CD8-positive, alpha-beta memory T cell (primary cell): Measurements from ENCODE around the gene FOXP4. TPM values are rescaled to one million over a fixed set of nuclear protein-coding genes. Genes with fewer than 3 reads are reported as not detected.

Experiments
- CTCF ChIA-PET: fragments of 350-600 bp; sonication (Branson Sonifier 250); formaldehyde crosslinking; loops from one replicate; lab custom pipeline; 2021; ENCODE audit warnings: antibody characterized with exemption; lab: Charles Lee
- POLR2A ChIA-PET: fragments of 350-600 bp; sonication (Branson Sonifier 250); formaldehyde crosslinking; loops from one replicate; lab custom pipeline; 2021; ENCODE audit warnings: antibody characterized with exemption; lab: Charles Lee
- DNase-seq, 5 donors: peaks; one replicate each; pipeline versions ENCODE4 v3.0.0 to v3.0.0-alpha.2; 2020 to 2022; ENCODE audit warnings: mixed read lengths in 1 of 5
- H3K27ac ChIP-seq: one replicate; pipeline ENCODE4 v1.7.0; 2013; ENCODE audit warnings: low read depth, mild to moderate bottlenecking, low read length, moderate library complexity
- H3K27me3 ChIP-seq: 2 replicates; pipeline ENCODE4 v1.7.0; 2013; ENCODE audit warnings: low read length, mild to moderate bottlenecking; ENCODE audit not compliant: insufficient read depth, poor library complexity, severe bottlenecking
- H3K36me3 ChIP-seq: 2 replicates; pipeline ENCODE4 v1.7.0; 2013; ENCODE audit warnings: mild to moderate bottlenecking, low read length, moderate library complexity; ENCODE audit not compliant: insufficient read depth
- H3K4me1 ChIP-seq: 2 replicates; pipeline ENCODE4 v1.7.0; 2013; ENCODE audit warnings: mild to moderate bottlenecking, low read length, moderate library complexity; ENCODE audit not compliant: insufficient read depth
- H3K4me3 ChIP-seq: 2 replicates; pipeline ENCODE4 v1.7.0; 2013; ENCODE audit warnings: mild to moderate bottlenecking, low read length
- H3K9me3 ChIP-seq: 2 replicates; pipeline ENCODE4 v1.7.0; 2013; ENCODE audit warnings: mild to moderate bottlenecking, low read length
- H3K27ac Mint-ChIP-seq, 8 donors: one replicate each; pipeline ENCODE4 v1.8.0; 2020 to 2021; ENCODE audit warnings: mixed read lengths in 8 of 8, mild to moderate bottlenecking in 6 of 8, inconsistent platforms in 3 of 8, moderate library complexity in 3 of 8
- H3K27me3 Mint-ChIP-seq, 2 donors: one replicate each; pipeline ENCODE4 v1.8.0; 2020 to 2021; ENCODE audit warnings: mixed read lengths in 2 of 2, mild to moderate bottlenecking in 1 of 2, moderate library complexity in 1 of 2
- H3K36me3 Mint-ChIP-seq, 3 donors: one replicate each; pipeline ENCODE4 v1.8.0; 2020 to 2021; ENCODE audit warnings: mixed read lengths in 3 of 3, inconsistent platforms in 1 of 3, mild to moderate bottlenecking in 1 of 3
- H3K4me1 Mint-ChIP-seq, 3 donors: one replicate each; pipeline ENCODE4 v1.8.0; 2020 to 2021; ENCODE audit warnings: mixed read lengths in 3 of 3, inconsistent platforms in 1 of 3, mild to moderate bottlenecking in 1 of 3
- H3K4me3 Mint-ChIP-seq, 7 donors: one replicate each; pipeline ENCODE4 v1.8.0; 2020 to 2021; ENCODE audit warnings: mixed read lengths in 7 of 7, mild to moderate bottlenecking in 6 of 7, moderate library complexity in 4 of 7, inconsistent platforms in 2 of 7
- H3K9me3 Mint-ChIP-seq, 5 donors: one replicate each; pipeline ENCODE4 v1.8.0; 2020 to 2022; ENCODE audit warnings: mixed read lengths in 5 of 5, mild to moderate bottlenecking in 3 of 5, moderate library complexity in 2 of 5, inconsistent platforms in 1 of 5
- polyA plus RNA-seq: library from polyadenylated mRNA; unstranded; fragments of 300-500 nt; fragmentation: Illumina TruSeq; gene quantifications from one replicate; pipeline ENCODE4 v1.2.3, GENCODE V29; 2021
- total RNA-seq, 2 experiments: library from RNA; stranded (reverse); gene quantifications; one replicate each; pipeline ENCODE4 v1.2.3, GENCODE V29; 2021

The FOXP4 gene
- total and polyA plus RNA-seq, 3 experiments from 2014 or later: 1.6 to 22.3 (median 22.2) TPM

GRCh38 chr6:41565701-41566100 lies 19.5 kb downstream of the FOXP4 start:
- no peak overlapping the region for H3K4me3 ChIP-seq
- H3K4me1 ChIP-seq: peaks cover 7% of the 10 kb centered on the region
- DNase-seq: no peak
- peaks cover 0 to 1% of the 10 kb centered on the region in 2 donors for H3K27me3 Mint-ChIP-seq
- H3K9me3 Mint-ChIP-seq: no peaks in the 10 kb centered on the region
- H3K36me3 ChIP-seq: no peaks in the 10 kb centered on the region
- peaks cover 16 to 19% (median 18%) of the 10 kb centered on the region in 3 donors for H3K4me1 Mint-ChIP-seq
- ChIA-PET POLR2A (no interaction called here), CTCF (no interaction called here)
- no peak overlapping the region for H3K27ac ChIP-seq
- peak overlapping the region in 3 of 8 donors; percentile 7 to 68 (median 11) for H3K27ac Mint-ChIP-seq
- no peaks in the 10 kb centered on the region for H3K9me3 ChIP-seq
- no peak overlapping the region for H3K4me3 Mint-ChIP-seq
- peaks cover 0 to 36% (median 12%) of the 10 kb centered on the region in 3 donors for H3K36me3 Mint-ChIP-seq
- no peaks in the 10 kb centered on the region for H3K27me3 ChIP-seq

- H3K4me1 ChIP-seq: no peaks in the 10 kb centered on the region
- H3K36me3 Mint-ChIP-seq: peaks cover 0 to 41% (median 12%) of the 10 kb centered on the region in 3 donors
- no peak overlapping the region for H3K27ac Mint-ChIP-seq
- no peak overlapping the region for H3K4me3 Mint-ChIP-seq
- ChIA-PET CTCF (no interaction called here), POLR2A (no interaction called here)
- H3K9me3 Mint-ChIP-seq: no peaks in the 10 kb centered on the region
- H3K27me3 ChIP-seq: no peaks in the 10 kb centered on the region
- no peak overlapping the region for H3K4me3 ChIP-seq
- H3K27ac ChIP-seq: no peak overlapping the region
- no peaks in the 10 kb centered on the region for H3K36me3 ChIP-seq
- no peaks in the 10 kb centered on the region for H3K27me3 Mint-ChIP-seq
- no peaks in the 10 kb centered on the region for H3K9me3 ChIP-seq
- no peak for DNase-seq
- H3K4me1 Mint-ChIP-seq: peaks cover 4 to 8% (median 7%) of the 10 kb centered on the region in 3 donors
Measured at GRCh38 chr6:41566961-41567360, 20.8 kb downstream of the FOXP4 start.

GRCh38 chr6:41567684-41568083 lies 21.5 kb downstream of the FOXP4 start:
- no peaks in the 10 kb centered on the region for H3K27me3 ChIP-seq
- Mint-ChIP-seq H3K27me3 (no peaks in the 10 kb centered on the region), H3K4me1 (peaks cover 0 to 3% (median 2%) of the 10 kb centered on the region in 3 donors), H3K4me3 (no peak overlapping the region), H3K36me3 (peaks cover 0 to 43% (median 12%) of the 10 kb centered on the region in 3 donors), H3K27ac (no peak overlapping the region), H3K9me3 (no peaks in the 10 kb centered on the region)
- DNase-seq: no peak
- no peak overlapping the region for H3K4me3 ChIP-seq
- H3K4me1 ChIP-seq: no peaks in the 10 kb centered on the region
- ChIA-PET POLR2A (no interaction called here), CTCF (no interaction called here)
- no peak overlapping the region for H3K27ac ChIP-seq
- H3K36me3 ChIP-seq: no peaks in the 10 kb centered on the region
- H3K9me3 ChIP-seq: no peaks in the 10 kb centered on the region

GRCh38 chr6:41568202-41568584 lies 22.0 kb downstream of the FOXP4 start:
- Mint-ChIP-seq H3K4me3 (no peak overlapping the region), H3K27me3 (no peaks in the 10 kb centered on the region), H3K27ac (peak overlapping the region in 1 of 8 donors; percentile 50), H3K36me3 (peaks cover 0 to 47% (median 12%) of the 10 kb centered on the region in 3 donors), H3K4me1 (peaks cover 0 to 3% (median 2%) of the 10 kb centered on the region in 3 donors), H3K9me3 (no peaks in the 10 kb centered on the region)
- no peak overlapping the region for H3K4me3 ChIP-seq
- no peaks in the 10 kb centered on the region for H3K9me3 ChIP-seq
- H3K27me3 ChIP-seq: no peaks in the 10 kb centered on the region
- H3K27ac ChIP-seq: no peak overlapping the region
- ChIA-PET POLR2A (no interaction called here), CTCF (no interaction called here)
- H3K4me1 ChIP-seq: no peaks in the 10 kb centered on the region
- DNase-seq: no peak
- no peaks in the 10 kb centered on the region for H3K36me3 ChIP-seq

GRCh38 chr6:41568585-41569384 lies 22.6 kb downstream of the FOXP4 start:
- H3K27ac ChIP-seq: no peak overlapping the region
- no peak for DNase-seq
- CTCF ChIA-PET: no interaction called here
- no peak overlapping the region for H3K4me3 ChIP-seq
- no peaks in the 10 kb centered on the region for H3K27me3 ChIP-seq
- POLR2A ChIA-PET: no interaction called here
- no peaks in the 10 kb centered on the region for H3K9me3 ChIP-seq
- Mint-ChIP-seq H3K4me3 (no peak overlapping the region), H3K9me3 (no peaks in the 10 kb centered on the region), H3K27me3 (no peaks in the 10 kb centered on the region), H3K36me3 (peaks cover 0 to 48% (median 12%) of the 10 kb centered on the region in 3 donors), H3K4me1 (peaks cover 0 to 3% (median 2%) of the 10 kb centered on the region in 3 donors), H3K27ac (no peak overlapping the region)
- no peaks in the 10 kb centered on the region for H3K36me3 ChIP-seq
- H3K4me1 ChIP-seq: no peaks in the 10 kb centered on the region

GRCh38 chr6:41570259-41570615 lies 24.1 kb downstream of the FOXP4 start:
- Mint-ChIP-seq H3K4me1 (peaks cover 0 to 3% (median 2%) of the 10 kb centered on the region in 3 donors), H3K9me3 (no peaks in the 10 kb centered on the region), H3K27ac (no peak overlapping the region), H3K4me3 (no peak overlapping the region), H3K27me3 (no peaks in the 10 kb centered on the region), H3K36me3 (peaks cover 0 to 44% (median 12%) of the 10 kb centered on the region in 3 donors)
- Histone ChIP-seq H3K4me3 (no peak overlapping the region), H3K9me3 (no peaks in the 10 kb centered on the region), H3K27me3 (no peaks in the 10 kb centered on the region), H3K36me3 (no peaks in the 10 kb centered on the region), H3K27ac (no peak overlapping the region), H3K4me1 (no peaks in the 10 kb centered on the region)
- POLR2A ChIA-PET: no interaction called here
- CTCF ChIA-PET: no interaction called here
- DNase-seq: no peak

- no peak overlapping the region for H3K27ac ChIP-seq
- H3K4me1 ChIP-seq: no peaks in the 10 kb centered on the region
- H3K36me3 Mint-ChIP-seq: peaks cover 0 to 35% (median 8%) of the 10 kb centered on the region in 3 donors
- H3K27me3 ChIP-seq: no peaks in the 10 kb centered on the region
- peaks cover 0 to 3% (median 1%) of the 10 kb centered on the region in 3 donors for H3K4me1 Mint-ChIP-seq
- H3K36me3 ChIP-seq: no peaks in the 10 kb centered on the region
- no peaks in the 10 kb centered on the region for H3K27me3 Mint-ChIP-seq
- no peak overlapping the region for H3K4me3 Mint-ChIP-seq
- no peak overlapping the region for H3K4me3 ChIP-seq
- DNase-seq: no peak
- no peaks in the 10 kb centered on the region for H3K9me3 Mint-ChIP-seq
- H3K27ac Mint-ChIP-seq: no peak overlapping the region
- POLR2A ChIA-PET: interaction anchor here (0.6 kb wide), 1 partner anchor 37 kb away, joined by 5 read pairs; no protein-coding TSS in a partner anchor
- CTCF ChIA-PET: interaction anchor here (0.5 to 1.0 kb wide), 2 partner anchors 10 to 32 kb away, joined by 3 read pairs; no protein-coding TSS in a partner anchor
- H3K9me3 ChIP-seq: no peaks in the 10 kb centered on the region
Measured at GRCh38 chr6:41571021-41571780, 25.0 kb downstream of the FOXP4 start.

GRCh38 chr6:41572613-41573012 lies 26.4 kb downstream of the FOXP4 start:
- H3K9me3 ChIP-seq: no peaks in the 10 kb centered on the region
- ChIA-PET POLR2A (interaction anchor here (0.6 kb wide), 1 partner anchor 11 kb away, joined by 3 read pairs; no protein-coding TSS in a partner anchor), CTCF (no interaction called here)
- H3K9me3 Mint-ChIP-seq: no peaks in the 10 kb centered on the region
- no peak overlapping the region for H3K27ac ChIP-seq
- H3K4me3 ChIP-seq: no peak overlapping the region
- no peaks in the 10 kb centered on the region for H3K27me3 ChIP-seq
- H3K36me3 ChIP-seq: no peaks in the 10 kb centered on the region
- H3K4me1 Mint-ChIP-seq: peaks cover 0 to 3% (median 2%) of the 10 kb centered on the region in 3 donors
- H3K27me3 Mint-ChIP-seq: no peaks in the 10 kb centered on the region
- H3K27ac Mint-ChIP-seq: no peak overlapping the region
- H3K4me1 ChIP-seq: no peaks in the 10 kb centered on the region
- DNase-seq: no peak
- peaks cover 0 to 24% (median 1%) of the 10 kb centered on the region in 3 donors for H3K36me3 Mint-ChIP-seq
- no peak overlapping the region for H3K4me3 Mint-ChIP-seq
